MCF 10A (cell line): Measurements from ENCODE around the gene KCNMA1. TPM values are rescaled to one million over a fixed set of nuclear protein-coding genes. Genes with fewer than 3 reads are reported as not detected.

Experiments
- BruUV-seq: library from RNA; stranded (reverse); fragments of 400-500 nt; replicated peaks from 2 replicates; lab custom pipeline; 2021; lab: Mats Ljungman, UMichigan
- CTCF ChIA-PET: fragments of 300-600 bp; sonication (Branson Sonifier 250); formaldehyde crosslinking; extraction: SDS; loops from one replicate; lab custom pipeline; 2021; ENCODE audit warnings: antibody characterized with exemption, inconsistent platforms; lab: Yijun Ruan, JAX
- POLR2A ChIA-PET: fragments of 300-600, 350-650 bp; sonication (Branson Sonifier 250); formaldehyde crosslinking; extraction: SDS; loops from one replicate; lab custom pipeline; 2020; ENCODE audit warnings: antibody characterized with exemption, inconsistent platforms; lab: Yijun Ruan, JAX
- DNase-seq: peaks from one replicate; pipeline ENCODE4 v3.0.0-alpha.2; 2018; ENCODE audit not compliant: unreplicated experiment
- H3K27ac Mint-ChIP-seq: one replicate; pipeline ENCODE4 v1.8.0; 2022; ENCODE audit warnings: mild to moderate bottlenecking, low read depth, mixed read lengths; ENCODE audit not compliant: unreplicated experiment
- H3K27me3 Mint-ChIP-seq: one replicate; pipeline ENCODE4 v1.8.0; 2022; ENCODE audit warnings: mixed read lengths; ENCODE audit not compliant: insufficient read depth, unreplicated experiment
- H3K36me3 Mint-ChIP-seq: one replicate; pipeline ENCODE4 v1.8.0; 2022; ENCODE audit warnings: mild to moderate bottlenecking, moderate library complexity, mixed read lengths; ENCODE audit not compliant: insufficient read depth, unreplicated experiment
- H3K4me1 Mint-ChIP-seq: one replicate; pipeline ENCODE4 v1.8.0; 2022; ENCODE audit warnings: mixed read lengths; ENCODE audit not compliant: insufficient read depth, unreplicated experiment
- H3K4me3 Mint-ChIP-seq: one replicate; pipeline ENCODE4 v1.8.0; 2022; ENCODE audit warnings: mild to moderate bottlenecking, moderate library complexity, mixed read lengths; ENCODE audit not compliant: unreplicated experiment
- H3K9me3 Mint-ChIP-seq: one replicate; pipeline ENCODE4 v1.8.0; 2022; ENCODE audit warnings: mixed read lengths; ENCODE audit not compliant: unreplicated experiment
- intact Hi-C: fragments of 100-400 bp; cut with micrococcal nuclease; formaldehyde crosslinking; loops from 2 replicates; pipeline ENCODE4 v1.14.1; 2022
- total RNA-seq: library from RNA; stranded (reverse); gene quantifications from 2 replicates; pipeline ENCODE4 v1.2.3, GENCODE V29; 2022
- TF ChIP-seq, protein P1 (sequence below): fragments of 200-600 bp; IDR thresholded peaks from one replicate; pipeline ENCODE4 v1.8.0; 2022; ENCODE audit warnings: antibody characterized with exemption, mild to moderate bottlenecking; ENCODE audit not compliant: unreplicated experiment

The KCNMA1 gene
- total RNA-seq, 1 experiment from 2014 or later, result 7.5 TPM

- H3K36me3 Mint-ChIP-seq, result no peaks in the 10 kb centered on the region
- TF ChIP-seq, protein P1, sequence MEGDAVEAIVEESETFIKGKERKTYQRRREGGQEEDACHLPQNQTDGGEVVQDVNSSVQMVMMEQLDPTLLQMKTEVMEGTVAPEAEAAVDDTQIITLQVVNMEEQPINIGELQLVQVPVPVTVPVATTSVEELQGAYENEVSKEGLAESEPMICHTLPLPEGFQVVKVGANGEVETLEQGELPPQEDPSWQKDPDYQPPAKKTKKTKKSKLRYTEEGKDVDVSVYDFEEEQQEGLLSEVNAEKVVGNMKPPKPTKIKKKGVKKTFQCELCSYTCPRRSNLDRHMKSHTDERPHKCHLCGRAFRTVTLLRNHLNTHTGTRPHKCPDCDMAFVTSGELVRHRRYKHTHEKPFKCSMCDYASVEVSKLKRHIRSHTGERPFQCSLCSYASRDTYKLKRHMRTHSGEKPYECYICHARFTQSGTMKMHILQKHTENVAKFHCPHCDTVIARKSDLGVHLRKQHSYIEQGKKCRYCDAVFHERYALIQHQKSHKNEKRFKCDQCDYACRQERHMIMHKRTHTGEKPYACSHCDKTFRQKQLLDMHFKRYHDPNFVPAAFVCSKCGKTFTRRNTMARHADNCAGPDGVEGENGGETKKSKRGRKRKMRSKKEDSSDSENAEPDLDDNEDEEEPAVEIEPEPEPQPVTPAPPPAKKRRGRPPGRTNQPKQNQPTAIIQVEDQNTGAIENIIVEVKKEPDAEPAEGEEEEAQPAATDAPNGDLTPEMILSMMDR, result no peak
- no peaks in the 10 kb centered on the region for H3K4me1 Mint-ChIP-seq
- intact Hi-C loops, result no loop called here
- no peak for DNase-seq
- H3K27me3 Mint-ChIP-seq, result no peaks in the 10 kb centered on the region
- CTCF ChIA-PET, result interaction anchor here (0.9 to 1.1 kb wide), 2 partner anchors 8 to 15 kb away, joined by 3 to 6 read pairs; no protein-coding TSS in a partner anchor
- POLR2A ChIA-PET, result interaction anchor here (0.6 kb wide), 1 partner anchor 95 kb away, joined by 3 read pairs; no protein-coding TSS in a partner anchor
- H3K4me3 Mint-ChIP-seq, result no peak overlapping the region
- H3K27ac Mint-ChIP-seq, result no peak overlapping the region
- H3K9me3 Mint-ChIP-seq, result no peaks in the 10 kb centered on the region
- no TSS peak for BruUV-seq
Observed at GRCh38 chr10:76991621-76992020, 646.0 kb downstream of the KCNMA1 start.

- POLR2A ChIA-PET, result interaction anchor here (1.0 kb wide), 1 partner anchor 16 kb away, joined by 3 read pairs; no protein-coding TSS in a partner anchor
- H3K27me3 Mint-ChIP-seq, result no peaks in the 10 kb centered on the region
Observed at GRCh38 chr10:76990561-76990960, 647.0 kb downstream of the KCNMA1 start.

GRCh38 chr10:76984559-76985443 lies 652.8 kb downstream of the KCNMA1 start:
- Mint-ChIP-seq H3K36me3 (no peaks in the 10 kb centered on the region), H3K4me3 (no peak overlapping the region), H3K27ac (no peak overlapping the region), H3K9me3 (no peaks in the 10 kb centered on the region), H3K27me3 (no peaks in the 10 kb centered on the region), H3K4me1 (no peaks in the 10 kb centered on the region)
- no TSS peak for BruUV-seq
- intact Hi-C loops, result loop anchor here (1.0 to 10.0 kb wide), 7 partner anchors 128 to 1582 kb away; partner anchors contain the start of gene ZNF503
- TF ChIP-seq, protein P1, result peak; percentile 93
- DNase-seq, result peak; percentile 76
- POLR2A ChIA-PET, result interaction anchor here (0.5 to 1.2 kb wide), 3 partner anchors 21 to 986 kb away, joined by 3 to 9 read pairs (median 5); no protein-coding TSS in a partner anchor
- CTCF ChIA-PET, result interaction anchor here (0.5 to 2.1 kb wide), 27 partner anchors 9 to 1491 kb away, joined by 3 to 9 read pairs (median 3); no protein-coding TSS in a partner anchor

More at GRCh38 chr10:76990561-76990960, 647.0 kb downstream of the KCNMA1 start:
- no TSS peak for BruUV-seq
- DNase-seq, result no peak
- CTCF ChIA-PET, result interaction anchor here (0.6 to 1.1 kb wide), 2 partner anchors 16 to 954 kb away, joined by 3 to 4 read pairs; no protein-coding TSS in a partner anchor
- intact Hi-C loops, result no loop called here
- TF ChIP-seq, protein P1, result no peak
- Mint-ChIP-seq H3K36me3 (no peaks in the 10 kb centered on the region), H3K9me3 (no peaks in the 10 kb centered on the region), H3K27ac (no peak overlapping the region), H3K4me3 (no peak overlapping the region), H3K4me1 (no peaks in the 10 kb centered on the region)

DNA sequence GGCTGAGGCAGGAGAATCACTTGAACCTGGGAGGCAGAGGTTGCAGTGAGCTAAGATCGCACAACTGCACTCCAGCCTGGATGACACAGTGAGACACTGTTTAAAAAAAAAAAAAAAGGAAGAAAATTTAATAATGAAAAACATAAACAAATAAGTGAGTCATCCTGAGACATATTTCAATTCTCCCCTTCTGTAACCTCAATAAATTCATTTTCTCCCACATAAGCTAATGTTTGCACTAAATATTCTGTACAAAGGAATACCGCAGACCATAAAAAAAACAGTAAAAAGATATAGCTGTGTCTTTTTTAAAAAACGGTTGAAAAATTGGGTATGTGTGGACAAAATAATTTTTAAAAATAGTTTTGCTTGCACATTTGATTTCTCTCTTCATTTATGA lies 654.0 kb downstream of the KCNMA1 start:
- ChIA-PET POLR2A (interaction anchor here (0.7 kb wide), 1 partner anchor 433 kb away, joined by 3 read pairs; no protein-coding TSS in a partner anchor), CTCF (interaction anchor here (0.5 to 2.1 kb wide), 14 partner anchors 8 to 897 kb away, joined by 3 to 11 read pairs (median 3); no protein-coding TSS in a partner anchor)
- TF ChIP-seq, protein P1, result no peak
- DNase-seq, result no peak
- Mint-ChIP-seq H3K27ac (no peak overlapping the region), H3K27me3 (no peaks in the 10 kb centered on the region), H3K36me3 (no peaks in the 10 kb centered on the region), H3K4me1 (no peaks in the 10 kb centered on the region), H3K9me3 (no peaks in the 10 kb centered on the region), H3K4me3 (no peak overlapping the region)
- intact Hi-C loops, result loop anchor here (1.0 to 10.0 kb wide), 6 partner anchors 129 to 1581 kb away; partner anchors contain the start of gene ZNF503
- BruUV-seq, result no TSS peak
